GM12891 (cell line): Measurements from ENCODE around the gene ATP2C1.

ENCODE experiments used
- POLR2A ChIP-seq: IDR thresholded peaks from 2 replicates; pipeline ENCODE4 v1.6.1; 2011; ENCODE audit warnings: low read depth, low read length, control low read depth
- POLR2AphosphoS5 ChIP-seq: IDR thresholded peaks from 2 replicates; pipeline ENCODE4 v1.6.1; 2011; ENCODE audit warnings: low read depth, low read length, control low read depth
- TAF1 ChIP-seq: IDR thresholded peaks from 2 replicates; pipeline ENCODE4 v1.6.1; 2011; ENCODE audit warnings: low read depth, low read length, control low read depth

- TF ChIP-seq POLR2AphosphoS5 (no peak), TAF1 (no peak), POLR2A (no peak)
Measured at GRCh38 chr3:130976706-130977105, 82.8 kb downstream of the ATP2C1 start.
